Omental fat pad (tissue), 4 donors: Measurements from ENCODE around the gene CAPN9. TPM values are rescaled to one million over a fixed set of nuclear protein-coding genes. Genes with fewer than 3 reads are reported as not detected.

Source experiments
- ATAC-seq: fragments of 150-250 bp; one replicate; pipeline ENCODE4 v1.9.1; 2016; ENCODE audit warnings: mild to moderate bottlenecking, moderate library complexity; ENCODE audit not compliant: low FRiP score
- DNase-seq: peaks from one replicate; pipeline ENCODE4 v3.0.0-alpha.2; 2019; ENCODE audit warnings: low spot score
- total RNA-seq, 4 donors: library from RNA; depleted of rRNA; stranded (reverse); fragments of >200 nt; gene quantifications; one replicate each; pipeline ENCODE4 v1.1.0, GENCODE V29; 2016
- TF ChIP-seq, protein P1 (sequence below), 3 donors: fragments of 450-650 bp; IDR thresholded peaks; one replicate each; pipeline ENCODE4 v1.5.1; 2016 to 2017; ENCODE audit warnings: antibody characterized with exemption in 3 of 3, mild to moderate bottlenecking in 3 of 3, moderate library complexity in 2 of 3

The CAPN9 gene
- total RNA-seq, 4 donors from 2014 or later, result not detected

DNA sequence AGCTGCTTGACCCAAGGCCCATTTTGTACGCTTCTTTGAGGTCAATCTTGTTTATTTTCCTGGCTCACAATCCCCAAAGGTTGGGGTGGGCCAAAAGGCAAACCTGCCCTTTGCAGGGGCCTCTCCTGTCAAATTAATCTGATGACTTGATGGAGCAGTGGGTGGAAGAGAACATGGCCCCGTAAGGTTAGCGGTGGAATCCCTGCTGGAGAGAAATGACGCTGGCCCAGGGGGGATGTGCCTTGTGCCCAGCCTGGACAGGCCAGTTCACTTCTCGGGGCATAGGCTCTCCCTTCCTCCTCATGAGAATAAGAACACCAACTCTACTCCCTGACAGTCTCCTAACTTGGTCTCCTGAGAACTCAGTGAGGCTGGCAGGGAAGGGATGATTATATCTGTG is 80.6 kb downstream of the CAPN9 start:
- TF ChIP-seq, protein P1, sequence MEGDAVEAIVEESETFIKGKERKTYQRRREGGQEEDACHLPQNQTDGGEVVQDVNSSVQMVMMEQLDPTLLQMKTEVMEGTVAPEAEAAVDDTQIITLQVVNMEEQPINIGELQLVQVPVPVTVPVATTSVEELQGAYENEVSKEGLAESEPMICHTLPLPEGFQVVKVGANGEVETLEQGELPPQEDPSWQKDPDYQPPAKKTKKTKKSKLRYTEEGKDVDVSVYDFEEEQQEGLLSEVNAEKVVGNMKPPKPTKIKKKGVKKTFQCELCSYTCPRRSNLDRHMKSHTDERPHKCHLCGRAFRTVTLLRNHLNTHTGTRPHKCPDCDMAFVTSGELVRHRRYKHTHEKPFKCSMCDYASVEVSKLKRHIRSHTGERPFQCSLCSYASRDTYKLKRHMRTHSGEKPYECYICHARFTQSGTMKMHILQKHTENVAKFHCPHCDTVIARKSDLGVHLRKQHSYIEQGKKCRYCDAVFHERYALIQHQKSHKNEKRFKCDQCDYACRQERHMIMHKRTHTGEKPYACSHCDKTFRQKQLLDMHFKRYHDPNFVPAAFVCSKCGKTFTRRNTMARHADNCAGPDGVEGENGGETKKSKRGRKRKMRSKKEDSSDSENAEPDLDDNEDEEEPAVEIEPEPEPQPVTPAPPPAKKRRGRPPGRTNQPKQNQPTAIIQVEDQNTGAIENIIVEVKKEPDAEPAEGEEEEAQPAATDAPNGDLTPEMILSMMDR (IDR thresholded peaks at IDR 0.05), result no peak
- ATAC-seq, result no peak
- DNase-seq, result no peak

DNA sequence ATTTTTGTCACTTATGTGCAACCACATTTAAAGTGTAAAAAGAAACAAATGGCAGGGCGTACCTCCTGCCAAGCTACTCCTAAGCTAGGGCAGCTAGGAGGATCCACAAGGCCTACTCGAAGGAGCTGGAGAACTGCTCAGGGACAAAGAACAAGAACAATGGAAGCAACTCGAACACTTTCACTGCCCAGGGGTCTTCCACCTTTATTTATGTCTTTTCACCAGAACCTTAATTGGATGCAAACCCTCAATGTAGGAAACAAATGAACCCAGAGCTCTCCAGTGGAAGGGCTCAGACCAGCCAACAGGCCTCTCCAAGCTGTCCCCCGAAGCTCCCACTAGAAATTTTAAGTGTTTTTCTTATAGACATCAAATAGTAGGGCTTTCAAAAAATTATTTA is 81.2 kb downstream of the CAPN9 start:
- TF ChIP-seq, protein P1 (IDR thresholded peaks at IDR 0.05), result no peak
- no peak for ATAC-seq
- DNase-seq, result no peak

DNA sequence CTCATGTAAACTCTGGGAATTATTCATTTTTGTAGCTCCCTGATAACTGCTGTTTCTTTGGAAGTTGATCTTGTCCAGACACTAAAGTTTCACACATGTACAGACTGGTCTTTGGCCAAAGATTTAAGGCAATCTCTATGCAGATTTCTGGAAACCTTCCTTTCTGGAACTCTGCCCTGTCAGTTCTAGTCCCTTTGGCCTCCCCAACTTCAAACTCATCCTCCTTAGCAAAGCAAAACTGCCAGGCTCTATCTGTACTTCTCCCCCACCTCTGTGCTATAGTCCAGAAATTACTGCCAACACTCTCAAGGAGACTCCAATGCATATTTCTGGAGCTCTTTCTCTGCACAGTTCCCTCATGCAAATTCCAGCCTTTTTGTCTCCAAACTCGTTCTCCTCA is 84.6 kb downstream of the CAPN9 start:
- TF ChIP-seq, protein P1 (IDR thresholded peaks at IDR 0.05), result no peak
- DNase-seq (no peak), ATAC-seq (no peak)

DNA sequence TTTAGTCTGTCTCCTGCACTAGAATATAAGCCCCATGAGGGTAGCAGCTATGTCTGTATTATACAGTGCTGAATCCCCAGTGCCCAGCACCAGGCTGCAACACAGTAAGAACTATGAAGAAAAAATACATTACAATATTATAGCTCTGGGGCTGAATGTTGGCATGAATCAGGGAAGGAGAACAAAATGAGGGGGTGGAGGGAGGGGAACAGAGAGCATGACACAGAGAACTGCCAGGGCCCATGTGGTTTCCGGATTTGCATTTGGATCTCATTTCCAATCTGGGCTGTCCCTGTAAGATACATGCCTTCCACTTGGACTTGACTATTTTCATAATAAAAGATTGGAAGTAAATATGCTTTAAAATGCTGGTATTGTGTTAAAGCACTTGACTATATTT is 85.3 kb downstream of the CAPN9 start:
- no peak for DNase-seq
- no peak for ATAC-seq
- TF ChIP-seq, protein P1 (IDR thresholded peaks at IDR 0.05), result no peak

DNA sequence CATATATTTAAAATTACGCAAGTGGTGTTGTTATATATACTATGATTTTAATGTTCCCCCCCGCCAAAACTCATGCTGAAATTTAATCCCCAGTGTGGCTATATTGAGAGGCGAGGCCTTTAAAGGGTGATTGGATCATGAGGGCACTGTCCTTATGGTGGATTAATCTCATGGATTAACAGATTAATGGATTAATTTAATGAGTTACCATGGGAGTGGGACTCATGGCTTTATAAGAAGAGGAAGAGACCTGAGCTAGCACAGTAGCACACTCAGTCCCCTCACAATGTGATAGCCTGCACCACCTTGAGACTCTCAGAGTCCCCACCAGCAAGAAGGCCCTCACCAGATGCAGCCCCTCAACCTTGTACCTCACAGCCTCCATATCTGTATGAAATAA is 86.3 kb downstream of the CAPN9 start:
- TF ChIP-seq, protein P1 (IDR thresholded peaks at IDR 0.05), result no peak
- DNase-seq, result no peak
- ATAC-seq, result no peak

DNA sequence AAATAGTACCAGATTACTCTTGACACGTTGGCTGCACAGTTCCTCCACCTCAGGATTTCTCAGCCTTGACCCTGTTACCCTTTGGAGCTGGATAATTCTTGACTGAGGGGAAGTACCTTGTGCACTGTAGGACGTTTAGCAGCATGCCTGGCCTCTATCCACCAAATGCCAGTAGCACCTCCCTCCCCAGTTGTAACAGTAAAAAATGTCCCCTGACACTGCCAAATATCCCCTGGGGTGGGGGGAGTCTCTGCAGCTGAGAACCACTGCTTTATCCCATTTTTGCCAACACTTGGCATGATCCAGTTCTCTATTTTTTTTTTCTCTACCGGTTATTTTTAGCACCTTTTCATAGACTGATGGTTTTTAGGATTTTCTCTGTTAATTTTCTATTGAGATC is 87.1 kb downstream of the CAPN9 start:
- ATAC-seq (no peak), DNase-seq (no peak)
- TF ChIP-seq, protein P1 (IDR thresholded peaks at IDR 0.05), result no peak

DNA sequence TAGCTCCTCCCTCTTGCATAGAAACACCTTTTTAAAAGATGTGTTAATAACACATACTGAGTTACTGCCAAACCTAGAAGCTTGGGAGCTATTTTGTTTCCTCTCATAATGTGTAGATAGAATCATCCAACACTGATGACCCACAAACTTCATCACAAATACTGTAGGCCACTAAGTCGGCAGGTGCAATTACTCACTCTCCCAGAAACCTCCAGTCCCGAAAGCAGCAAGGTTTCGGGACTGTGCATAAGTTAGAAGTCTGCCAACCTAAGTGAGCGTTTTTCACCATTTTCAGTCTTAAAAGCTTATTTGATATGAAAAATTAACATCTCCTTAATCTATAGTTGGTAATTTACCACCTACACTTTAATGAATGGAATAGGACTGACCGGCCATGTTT is 89.2 kb downstream of the CAPN9 start:
- no peak for DNase-seq
- no peak for ATAC-seq
- TF ChIP-seq, protein P1 (IDR thresholded peaks at IDR 0.05), result no peak
